ENCODE measurements around the gene PHLDB1. TPM values are rescaled to one million over a fixed set of nuclear protein-coding genes. Genes with fewer than 3 reads are reported as not detected.
"Not testable (repeated sequence)": the region's sequence is repeated elsewhere in the genome, so short reads cannot be mapped to it uniquely, and the experiment has no call there.

The PHLDB1 gene
- total RNA-seq, 4 donors from 2014 or later, result 92.6 to 276 (median 161) TPM

DNA sequence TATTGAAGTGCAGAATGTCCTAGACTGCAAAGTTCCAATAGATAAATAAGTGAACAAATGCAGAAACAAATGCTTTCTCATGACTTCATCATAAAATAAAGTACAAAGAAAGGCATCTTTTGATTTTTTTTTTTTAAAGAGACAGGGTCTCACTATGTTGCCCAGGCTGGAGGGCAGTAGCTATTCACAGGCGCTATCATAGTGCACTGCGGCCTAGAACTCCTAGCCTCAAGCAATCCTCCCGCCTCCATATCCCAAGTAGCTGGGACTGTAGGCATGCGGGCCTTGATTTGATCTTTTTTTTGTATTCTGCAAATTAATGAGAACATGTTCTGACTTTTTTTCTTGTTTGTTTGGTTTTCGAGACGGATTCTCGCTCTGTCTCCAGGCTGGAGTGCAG lies 32.8 kb upstream of the PHLDB1 start:
- intact Hi-C loops (cut with DNase I; ENCODE audit: low total_unique reads), result no loop called here
- no peaks in the 10 kb centered on the region for H3K27me3 ChIP-seq
- peaks cover 11 to 67% (median 38%) of the 10 kb centered on the region in 4 donors for H3K4me1 ChIP-seq
- H3K36me3 ChIP-seq, result no peaks in the 10 kb centered on the region
- in situ Hi-C loops (cut with MboI; ENCODE audit: low pct_ligation_motif_present in 1 of 4, low pct_unique_long_range_greater_than_20kb in 1 of 4, low sequenced_read_pairs in 3 of 4), result no loop called here
- 87 to 100% methylated on average over 2 to 7 of the region's 7 CpGs for WGBS, 2 donors (ENCODE audit: low coverage in 1 of 2)
- H3K9me3 ChIP-seq, result no peaks in the 10 kb centered on the region
- TF ChIP-seq, protein P1, sequence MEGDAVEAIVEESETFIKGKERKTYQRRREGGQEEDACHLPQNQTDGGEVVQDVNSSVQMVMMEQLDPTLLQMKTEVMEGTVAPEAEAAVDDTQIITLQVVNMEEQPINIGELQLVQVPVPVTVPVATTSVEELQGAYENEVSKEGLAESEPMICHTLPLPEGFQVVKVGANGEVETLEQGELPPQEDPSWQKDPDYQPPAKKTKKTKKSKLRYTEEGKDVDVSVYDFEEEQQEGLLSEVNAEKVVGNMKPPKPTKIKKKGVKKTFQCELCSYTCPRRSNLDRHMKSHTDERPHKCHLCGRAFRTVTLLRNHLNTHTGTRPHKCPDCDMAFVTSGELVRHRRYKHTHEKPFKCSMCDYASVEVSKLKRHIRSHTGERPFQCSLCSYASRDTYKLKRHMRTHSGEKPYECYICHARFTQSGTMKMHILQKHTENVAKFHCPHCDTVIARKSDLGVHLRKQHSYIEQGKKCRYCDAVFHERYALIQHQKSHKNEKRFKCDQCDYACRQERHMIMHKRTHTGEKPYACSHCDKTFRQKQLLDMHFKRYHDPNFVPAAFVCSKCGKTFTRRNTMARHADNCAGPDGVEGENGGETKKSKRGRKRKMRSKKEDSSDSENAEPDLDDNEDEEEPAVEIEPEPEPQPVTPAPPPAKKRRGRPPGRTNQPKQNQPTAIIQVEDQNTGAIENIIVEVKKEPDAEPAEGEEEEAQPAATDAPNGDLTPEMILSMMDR (IDR thresholded peaks at IDR 0.05), result no peak
- TF ChIP-seq EP300 (IDR thresholded peaks at IDR 0.05; ENCODE audit: low read depth) (no peak), POLR2A (IDR thresholded peaks at IDR 0.05) (no peak)
- no peak for DNase-seq
- no peak overlapping the region for H3K27ac ChIP-seq
- no peak overlapping the region for H3K4me3 ChIP-seq

DNA sequence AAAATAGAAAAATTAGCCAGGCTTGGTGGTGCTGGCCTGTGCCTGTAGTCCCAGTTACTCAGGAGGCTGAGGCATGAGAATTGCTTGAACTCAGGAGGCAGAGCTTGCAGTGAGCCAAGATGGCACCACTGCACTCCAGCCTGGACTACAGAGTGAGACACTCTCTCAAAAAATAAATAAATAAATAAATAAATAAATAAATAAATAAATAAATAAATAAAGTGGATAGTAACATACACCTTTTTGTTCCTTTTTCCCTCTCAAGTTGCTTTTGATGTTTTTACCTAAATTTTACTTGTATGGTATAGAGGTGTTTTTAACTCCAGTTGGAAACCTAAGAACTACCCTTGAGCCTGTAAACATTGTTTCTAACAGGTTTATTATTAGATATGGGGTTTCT lies 29.4 kb upstream of the PHLDB1 start:
- in situ Hi-C loops (cut with MboI; ENCODE audit: low pct_ligation_motif_present in 1 of 4, low pct_unique_long_range_greater_than_20kb in 1 of 4, low sequenced_read_pairs in 3 of 4); DNase-seq: not testable (repeated sequence)
- H3K4me1 ChIP-seq, result peaks cover 6 to 59% (median 33%) of the 10 kb centered on the region in 4 donors

DNA sequence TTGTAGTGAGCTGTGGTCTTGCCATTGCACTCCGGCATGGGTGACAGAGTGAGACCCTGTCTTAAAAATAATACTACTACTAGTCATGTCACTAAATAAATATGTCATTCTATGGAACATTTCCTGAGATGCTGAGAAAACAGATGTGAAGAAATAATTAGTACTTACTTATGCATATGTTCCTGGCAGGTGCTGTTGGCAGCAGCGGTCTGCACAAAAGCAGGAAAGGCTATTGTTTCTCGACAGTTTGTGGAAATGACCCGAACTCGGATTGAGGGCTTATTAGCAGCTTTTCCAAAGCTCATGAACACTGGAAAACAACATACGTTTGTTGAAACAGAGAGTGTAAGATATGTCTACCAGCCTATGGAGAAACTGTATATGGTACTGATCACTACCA lies 26.4 kb upstream of the PHLDB1 start:
- H3K4me3 ChIP-seq, result no peak overlapping the region
- WGBS, 2 donors (ENCODE audit: low coverage in 1 of 2), result 84 to 85% methylated on average over 6 of the region's 6 CpGs

More for the DNA sequence above, 29.4 kb upstream of the PHLDB1 start:
- H3K27me3 ChIP-seq; H3K27ac ChIP-seq; H3K9me3 ChIP-seq; intact Hi-C loops (cut with DNase I; ENCODE audit: low total_unique reads); H3K4me3 ChIP-seq: not testable (repeated sequence)
- peaks cover 0 to 19% (median 6%) of the 10 kb centered on the region in 4 donors for H3K36me3 ChIP-seq

DNA sequence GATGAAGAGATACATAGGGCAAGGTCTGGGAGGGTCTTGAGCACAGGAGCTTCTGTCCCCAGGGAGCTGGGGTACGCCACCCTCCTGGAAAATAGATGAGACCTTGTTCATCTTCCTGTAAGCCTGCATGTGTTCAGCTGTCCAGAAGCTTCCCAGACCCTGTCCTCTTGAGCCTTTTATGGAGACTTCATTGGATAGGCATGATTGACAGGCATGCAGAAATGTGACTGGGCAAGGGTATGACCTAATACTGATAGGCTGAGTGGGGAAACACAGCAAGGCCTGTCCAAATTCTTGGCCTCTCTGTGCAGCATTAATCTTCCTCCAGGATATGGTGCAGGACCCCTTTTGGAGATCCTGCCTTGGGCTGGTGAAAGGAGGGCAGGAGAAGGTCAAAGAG lies 19.5 kb upstream of the PHLDB1 start:
- WGBS, 2 donors (ENCODE audit: low coverage in 1 of 2), result 86% methylated on average over 1 of the region's 1 CpG; no CpG with 5 or more reads in 1 of the 2 donors
- Histone ChIP-seq H3K9me3 (no peaks in the 10 kb centered on the region), H3K27ac (no peak overlapping the region), H3K36me3 (peaks cover 0 to 98% (median 42%) of the 10 kb centered on the region in 4 donors), H3K4me1 (peaks cover 0 to 5% (median 0%) of the 10 kb centered on the region in 4 donors), H3K4me3 (no peak overlapping the region), H3K27me3 (no peaks in the 10 kb centered on the region)
- intact Hi-C loops (cut with DNase I; ENCODE audit: low total_unique reads), result no loop called here
- in situ Hi-C loops (cut with MboI; ENCODE audit: low pct_ligation_motif_present in 1 of 4, low pct_unique_long_range_greater_than_20kb in 1 of 4, low sequenced_read_pairs in 3 of 4), result no loop called here
- TF ChIP-seq, protein P1 (IDR thresholded peaks at IDR 0.05), result no peak
- no peak for TF ChIP-seq POLR2AphosphoS5 (IDR thresholded peaks at IDR 0.05)
- no peak for TF ChIP-seq EP300 (IDR thresholded peaks at IDR 0.05; ENCODE audit: low read depth)
- no peak for TF ChIP-seq POLR2A (IDR thresholded peaks at IDR 0.05)
- no peak for DNase-seq

More for the DNA sequence above, 26.4 kb upstream of the PHLDB1 start:
- intact Hi-C loops (cut with DNase I; ENCODE audit: low total_unique reads) (no loop called here), in situ Hi-C loops (cut with MboI; ENCODE audit: low pct_ligation_motif_present in 1 of 4, low pct_unique_long_range_greater_than_20kb in 1 of 4, low sequenced_read_pairs in 3 of 4) (no loop called here)
- Histone ChIP-seq H3K9me3 (no peaks in the 10 kb centered on the region), H3K27me3 (no peaks in the 10 kb centered on the region), H3K36me3 (peaks cover 0 to 49% (median 22%) of the 10 kb centered on the region in 4 donors), H3K4me1 (peaks cover 0 to 29% (median 6%) of the 10 kb centered on the region in 4 donors), H3K27ac (no peak overlapping the region)
- TF ChIP-seq, protein P1 (IDR thresholded peaks at IDR 0.05), result no peak
- TF ChIP-seq POLR2A (IDR thresholded peaks at IDR 0.05) (no peak), EP300 (IDR thresholded peaks at IDR 0.05; ENCODE audit: low read depth) (no peak), POLR2AphosphoS5 (IDR thresholded peaks at IDR 0.05) (no peak)
- DNase-seq, result no peak

All from transverse colon (tissue), 4 donors.